Ramos (cell line): ENCODE results near the gene TELO2.

Experiments
- in situ Hi-C: fragments of 300-500 bp; cut with MboI; formaldehyde crosslinking; loops from one replicate; pipeline ENCODE4 v1.14.3; 2022; ENCODE audit warnings: low sequenced_read_pairs; ENCODE audit not compliant: unreplicated experiment

Gene TELO2

DNA sequence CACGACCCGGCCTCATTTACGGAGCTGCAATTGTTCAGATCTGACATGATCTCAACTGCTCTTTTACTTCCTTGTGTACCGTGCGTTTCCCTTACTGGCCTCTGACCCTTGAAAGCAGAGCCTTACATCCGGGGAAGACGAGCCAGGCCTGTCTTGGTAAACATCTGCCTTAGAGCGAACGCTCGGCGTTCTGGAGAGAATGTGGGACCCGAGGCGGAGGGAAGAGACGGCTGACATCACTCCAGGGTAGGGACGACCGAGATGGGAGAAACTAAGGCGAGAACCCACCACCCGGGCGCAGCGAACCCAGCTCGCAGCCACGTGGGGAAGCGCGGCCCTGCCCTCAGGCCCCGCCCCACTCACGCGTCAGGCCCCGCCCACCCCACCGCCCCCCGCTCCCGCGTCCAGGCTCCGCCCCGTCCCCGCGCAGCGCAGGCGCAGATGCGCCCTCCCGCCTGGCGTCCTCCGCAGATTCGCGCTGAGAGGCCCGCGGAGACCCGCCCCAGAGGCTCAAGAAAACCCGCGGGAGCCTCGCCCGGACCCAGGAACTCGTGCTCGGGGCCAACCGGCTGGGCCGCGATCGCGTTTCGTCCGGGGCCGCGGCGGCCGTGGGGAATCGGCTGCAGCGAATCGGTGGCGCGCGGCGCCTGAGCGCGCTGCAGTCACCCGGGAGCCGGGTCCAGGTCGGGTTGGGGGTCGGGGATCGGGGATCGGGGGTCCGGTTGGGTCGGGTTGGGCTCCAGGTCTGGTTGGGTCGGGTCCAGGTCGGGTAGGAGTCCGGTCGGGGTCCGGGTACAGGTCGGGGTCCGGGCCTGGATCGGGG, at the start of gene TELO2:
TELO2 (plus strand) TSS at position 438 of the 823 bp plus-strand sequence. CDS start 922 bp downstream, outside the sequence.
- in situ Hi-C loops: no loop called here

DNA sequence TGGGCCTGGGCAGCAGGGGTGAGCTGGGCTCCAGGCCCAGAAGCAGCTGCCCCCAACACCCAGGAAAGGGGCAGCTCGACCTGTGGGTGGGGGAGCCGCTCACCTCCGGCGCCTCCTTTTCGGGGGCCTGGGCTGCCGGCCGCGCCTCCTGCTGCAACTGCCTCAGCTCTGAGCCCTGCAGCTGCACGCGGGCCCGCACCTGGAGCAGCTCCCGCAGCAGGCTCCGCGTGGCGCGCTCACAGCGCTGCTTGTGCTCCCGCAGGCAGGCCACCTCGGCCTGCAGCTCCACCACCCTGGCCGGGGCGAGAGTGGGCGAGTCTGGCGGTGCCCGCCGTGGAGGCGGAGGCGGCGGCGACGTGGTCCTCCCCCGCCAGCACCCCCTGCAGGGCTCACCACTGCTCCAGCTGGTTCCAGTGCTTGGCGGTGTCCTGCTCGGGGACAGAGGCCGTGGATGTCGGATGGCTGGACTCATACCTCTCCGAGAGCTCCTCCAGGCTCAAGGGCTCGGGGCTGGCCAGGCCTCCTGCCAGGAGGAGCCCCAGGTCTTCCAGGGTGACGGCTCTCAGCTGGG, 49.7 kb upstream of the TELO2 start:
- in situ Hi-C loops: no loop called here

DNA sequence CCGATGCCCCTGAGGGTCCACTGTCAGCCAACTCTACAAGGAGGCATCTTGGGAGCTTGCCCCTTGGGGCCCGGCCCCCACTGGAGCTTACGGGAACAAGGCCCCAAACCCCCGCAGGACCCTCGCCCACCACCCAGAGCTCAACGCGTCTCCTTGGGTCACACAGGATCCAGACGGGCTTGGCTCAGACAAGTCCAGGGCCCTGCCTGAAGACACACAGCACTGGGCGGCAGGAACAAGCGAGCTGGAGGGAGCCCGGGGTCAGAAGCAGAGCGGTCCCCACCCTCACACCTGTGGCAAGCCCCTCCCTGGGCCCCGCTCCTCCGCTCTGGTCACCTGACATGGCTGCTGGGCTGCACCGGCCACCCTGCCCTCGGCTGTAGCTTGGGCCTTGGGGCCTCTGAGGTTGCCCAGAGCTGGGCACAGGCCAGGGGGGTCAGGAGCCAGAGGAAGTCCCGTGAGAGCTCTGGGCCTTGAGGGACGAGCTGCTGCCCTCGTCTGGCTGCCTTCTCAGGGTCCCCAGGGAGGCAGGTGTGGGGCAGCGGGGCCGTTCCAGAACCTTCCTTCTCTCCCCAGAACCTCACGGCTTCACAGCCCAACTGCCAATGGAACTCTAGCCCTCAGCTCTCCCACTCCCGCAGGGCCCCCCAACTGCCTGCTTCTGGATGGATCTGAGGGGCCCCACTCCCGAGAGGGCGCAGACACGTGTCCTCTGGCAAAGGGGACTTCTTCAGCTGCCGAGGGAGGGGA, 49.0 kb upstream of the TELO2 start, which contains the start of gene CCDC154:
CCDC154 (minus strand) TSS at position 577 of the 750 bp plus-strand sequence; CDS start at position 343, 234 bp downstream.
- in situ Hi-C loops: no loop called here

DNA sequence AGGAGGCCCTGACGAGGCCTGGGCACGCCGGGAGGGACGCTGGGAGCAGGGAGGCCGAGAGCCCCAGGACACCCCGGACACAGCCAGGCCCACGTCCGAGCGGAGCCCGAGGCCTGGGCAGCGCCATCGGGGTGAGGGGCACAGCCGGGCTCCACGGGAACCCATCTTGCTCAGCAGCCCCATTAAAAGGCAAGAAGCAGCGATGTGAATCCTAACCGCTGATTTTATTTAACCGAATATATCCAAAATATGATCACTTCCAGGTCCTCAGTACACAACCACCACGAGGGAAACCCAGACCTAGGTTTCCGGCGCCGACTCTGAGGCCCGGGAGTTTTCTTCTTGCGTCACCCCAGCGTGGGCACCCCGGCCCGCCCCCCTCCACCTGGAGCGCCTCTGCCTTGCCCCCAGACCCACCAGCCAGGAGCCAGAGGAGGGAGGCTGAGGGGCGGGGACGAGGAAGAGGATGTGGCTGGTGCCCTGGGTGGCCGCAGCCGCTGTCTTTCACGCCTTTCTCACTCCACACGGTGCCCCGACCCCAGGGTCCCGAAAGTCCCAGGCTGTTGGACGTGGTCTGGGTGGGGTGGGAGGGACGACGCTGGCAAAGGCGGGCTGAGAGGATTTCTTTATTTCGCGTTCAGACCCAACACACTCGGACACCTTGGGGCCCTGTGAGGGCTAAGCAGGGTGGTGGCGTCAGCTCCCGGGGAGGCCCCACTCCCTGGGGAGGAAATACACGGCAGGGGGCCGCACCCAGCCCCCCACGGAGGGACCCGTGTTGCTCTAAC, 48.2 kb upstream of the TELO2 start:
- in situ Hi-C loops: no loop called here

DNA sequence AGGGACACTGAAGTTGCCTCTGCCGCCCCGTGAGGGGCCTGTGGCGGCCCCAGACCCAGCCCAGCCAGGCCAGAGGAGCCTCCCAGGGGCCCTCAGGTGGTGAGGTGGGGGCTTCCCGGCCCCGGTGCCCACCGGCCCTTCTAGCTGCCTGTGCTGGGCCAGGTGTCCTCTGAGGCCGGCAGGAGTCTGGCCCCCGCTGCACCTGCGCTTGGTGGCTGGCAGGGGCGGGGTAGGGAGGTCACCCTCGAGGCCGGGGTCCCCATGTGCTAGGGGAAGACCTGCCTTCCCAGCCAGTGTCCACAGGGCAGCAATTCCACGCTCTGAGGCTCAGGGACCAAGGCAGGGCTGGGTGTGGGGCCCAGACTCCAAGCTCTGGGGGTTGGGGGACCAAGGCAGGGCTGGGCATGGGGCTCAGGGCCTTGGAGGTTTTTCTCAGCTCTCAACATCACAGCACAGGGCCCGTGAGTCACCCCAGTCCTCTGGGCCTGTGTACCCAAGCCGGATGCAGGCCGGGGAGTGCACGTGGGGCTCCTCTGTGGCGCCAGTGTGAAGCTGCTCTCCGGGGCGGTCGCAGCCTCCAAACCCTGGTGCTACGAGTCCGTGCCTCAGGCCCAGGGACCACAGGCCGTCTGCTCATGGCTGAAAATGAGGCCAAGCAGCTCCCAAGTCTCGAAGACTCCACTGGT, 47.5 kb upstream of the TELO2 start:
- in situ Hi-C loops: no loop called here

DNA sequence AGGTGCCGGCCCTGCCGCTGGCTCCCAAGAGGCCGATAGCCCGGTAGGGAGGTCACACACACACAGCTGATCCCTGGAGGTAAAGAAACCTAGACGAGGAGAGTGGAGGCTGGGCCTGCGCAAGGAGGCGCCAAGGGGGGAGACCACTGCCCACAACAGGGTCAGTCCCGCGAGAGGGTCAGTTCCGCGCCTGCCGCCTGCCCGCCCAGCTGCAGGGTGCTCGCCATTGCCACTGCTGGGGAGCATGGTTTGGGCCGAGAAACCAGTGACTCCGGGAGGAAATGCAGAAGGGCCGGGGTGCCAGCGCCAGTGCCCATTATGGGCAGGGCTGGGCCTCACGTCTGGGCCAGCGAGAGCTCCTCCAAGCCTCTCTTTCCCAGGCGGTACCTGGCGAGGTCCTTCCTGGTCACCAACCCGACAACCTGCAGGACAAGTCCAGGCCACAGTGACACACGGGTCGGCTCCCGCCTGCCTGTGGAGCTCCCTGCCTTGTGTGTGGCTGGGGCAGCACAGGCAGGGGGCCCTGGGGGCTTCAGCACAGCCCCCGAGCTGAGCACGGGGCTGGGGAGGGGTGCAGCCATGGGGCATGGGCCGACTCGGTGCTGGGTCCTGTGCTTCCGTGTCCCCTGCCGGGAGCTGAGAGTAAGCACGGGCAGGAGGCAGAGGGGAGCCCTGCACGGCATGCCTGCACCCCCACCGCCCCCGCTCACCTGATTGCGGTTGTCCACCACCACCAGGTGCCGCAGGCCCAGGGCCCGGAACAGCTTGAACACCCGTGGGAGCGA, 46.7 kb upstream of the TELO2 start:
- in situ Hi-C loops: no loop called here

DNA sequence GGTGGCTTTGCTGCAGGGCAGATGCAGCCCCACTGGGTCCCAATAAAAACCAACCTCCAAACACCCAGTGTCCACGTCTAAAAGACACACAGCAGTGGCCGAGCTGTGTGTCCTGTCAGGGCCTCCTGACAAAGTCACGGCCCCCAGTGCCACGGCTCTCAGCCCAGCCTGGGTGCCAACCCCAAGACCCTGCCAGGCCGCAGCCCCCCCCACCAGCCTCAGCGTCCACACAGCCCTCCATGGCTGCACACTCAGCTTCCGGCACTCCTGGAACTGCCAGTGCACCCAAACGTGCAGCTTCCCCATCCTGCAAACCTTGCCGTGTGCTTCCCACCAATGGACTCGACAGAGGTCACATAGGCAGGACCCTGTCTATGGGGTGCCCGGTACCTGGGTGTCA, 45.2 kb upstream of the TELO2 start:
- in situ Hi-C loops: no loop called here

DNA sequence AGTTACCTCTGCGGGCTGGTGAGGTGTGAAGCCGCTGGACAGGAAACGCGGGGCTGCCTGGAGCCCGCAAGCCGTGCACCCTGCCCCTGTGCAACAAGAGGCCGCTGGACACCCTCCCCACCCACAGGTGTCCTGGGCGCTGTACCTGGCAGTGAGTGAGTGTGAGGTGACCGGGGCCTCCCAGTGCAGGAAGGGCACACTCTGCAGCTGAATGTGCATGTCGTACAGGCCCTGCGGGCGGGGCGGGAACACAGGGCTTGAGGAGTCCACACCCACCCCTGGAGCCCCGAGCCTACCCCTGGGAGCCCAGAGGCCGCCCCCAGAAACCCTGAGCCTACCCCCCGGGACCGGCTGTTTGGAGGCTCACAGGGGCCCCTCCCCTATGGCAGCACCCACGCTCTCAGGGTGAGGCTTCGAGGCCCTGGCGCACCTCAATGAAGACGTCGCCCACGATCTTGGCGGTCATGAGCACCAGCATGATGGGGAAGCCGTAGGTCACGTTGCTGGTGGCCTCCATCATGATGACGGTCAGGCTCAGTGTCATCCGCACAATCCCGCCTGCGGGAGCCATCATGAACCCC, 44.5 kb upstream of the TELO2 start:
- in situ Hi-C loops: no loop called here

DNA sequence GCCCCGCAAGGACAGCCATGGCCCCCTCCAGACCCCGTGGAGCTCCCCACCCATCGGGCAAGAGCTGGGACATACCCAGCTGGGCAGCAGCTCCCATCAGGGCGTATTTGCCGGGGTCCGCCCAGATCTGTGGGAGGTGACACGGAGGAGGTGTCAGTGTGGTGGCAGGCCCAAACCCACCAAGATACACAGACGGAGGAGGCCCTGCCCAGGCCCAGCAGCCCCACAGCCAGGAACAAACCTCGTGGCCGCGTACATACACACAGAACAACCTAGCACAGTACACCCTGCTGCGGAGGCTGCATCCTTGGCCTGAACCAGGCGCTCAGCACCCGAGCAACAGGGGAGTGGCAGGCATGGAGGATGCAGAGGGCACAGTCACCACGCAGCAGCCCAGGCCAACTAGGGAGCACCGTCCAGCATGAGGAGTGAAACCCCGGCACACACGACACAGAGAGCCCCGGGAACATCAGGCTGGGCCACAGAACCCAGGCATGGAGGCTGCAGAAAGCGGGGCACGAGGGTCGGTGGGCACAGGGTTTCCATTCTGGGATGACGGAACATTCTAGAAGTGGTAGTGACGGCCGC, 43.9 kb upstream of the TELO2 start:
- in situ Hi-C loops: no loop called here

DNA sequence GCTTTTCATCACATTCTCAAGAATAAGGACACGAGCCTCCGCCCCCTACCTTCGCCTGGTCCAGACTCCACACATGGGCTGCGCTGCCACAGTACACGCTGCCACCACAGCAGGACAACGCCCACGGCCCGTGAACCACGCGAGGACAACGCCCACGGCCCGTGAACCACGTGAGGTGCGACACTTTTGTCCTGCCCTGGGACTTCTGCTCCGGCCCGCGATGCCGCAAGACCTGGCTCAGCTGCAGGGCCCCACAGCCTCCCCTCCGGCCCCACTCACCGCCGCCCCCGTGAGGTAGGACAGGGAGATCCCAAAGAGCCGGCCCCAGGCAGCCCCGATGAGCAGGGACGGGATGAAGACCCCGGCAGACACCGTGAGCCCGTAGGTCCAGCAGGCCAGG, 42.9 kb upstream of the TELO2 start:
- in situ Hi-C loops: no loop called here

DNA sequence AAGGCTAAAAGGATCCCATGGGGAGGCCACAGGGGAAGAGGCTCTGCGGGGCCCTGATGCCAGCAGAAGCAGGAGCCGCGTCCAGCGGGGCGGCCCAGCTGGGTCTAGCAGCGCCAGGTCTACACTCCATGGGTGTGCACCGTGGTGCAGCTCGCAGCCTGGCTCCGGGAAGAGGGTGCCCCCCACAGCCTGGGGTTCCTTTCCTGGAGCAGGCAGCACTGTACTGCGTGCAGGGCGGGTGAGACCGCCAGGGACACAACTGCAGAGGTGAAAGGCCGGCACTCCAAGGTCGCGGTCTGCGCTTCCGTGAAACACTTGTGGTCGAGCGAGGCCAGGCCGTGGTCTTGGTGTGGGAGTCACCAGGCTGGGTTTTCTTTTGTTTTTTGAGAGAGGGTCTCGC, 42.3 kb upstream of the TELO2 start:
- in situ Hi-C loops: no loop called here

DNA sequence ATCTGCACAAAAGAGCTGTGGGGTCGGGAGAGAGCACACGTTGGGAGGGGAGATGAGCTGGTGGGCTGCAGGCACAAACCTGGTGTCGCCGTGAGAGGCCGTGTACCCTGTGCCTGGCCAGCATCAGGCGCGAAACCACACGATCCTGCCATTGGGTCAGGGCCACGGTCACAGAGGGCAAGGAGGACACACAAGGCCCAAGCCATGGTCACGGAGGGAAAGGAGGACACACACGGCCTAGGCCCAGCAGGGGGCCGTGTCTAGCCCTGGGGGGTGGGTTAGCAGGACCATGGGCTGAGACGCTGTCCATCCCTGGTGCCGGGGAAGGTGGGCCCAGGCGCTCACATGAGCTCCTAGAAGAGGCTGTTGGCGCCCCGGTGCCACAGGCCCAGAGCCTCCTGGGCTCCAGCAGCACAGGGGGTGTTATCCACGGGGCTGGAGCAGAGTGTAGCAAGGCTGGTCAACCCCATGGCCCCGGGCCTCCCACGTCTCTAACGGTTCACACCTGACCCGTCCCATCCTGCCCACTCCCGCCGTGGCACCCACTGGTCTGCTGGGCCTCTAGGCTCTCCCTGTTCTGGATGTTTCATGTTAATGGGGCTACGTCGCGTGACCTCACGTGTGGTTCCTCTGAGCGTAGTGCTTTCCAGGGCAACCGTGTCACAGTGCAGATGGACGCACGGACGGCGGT, 41.3 kb upstream of the TELO2 start:
- in situ Hi-C loops: no loop called here

DNA sequence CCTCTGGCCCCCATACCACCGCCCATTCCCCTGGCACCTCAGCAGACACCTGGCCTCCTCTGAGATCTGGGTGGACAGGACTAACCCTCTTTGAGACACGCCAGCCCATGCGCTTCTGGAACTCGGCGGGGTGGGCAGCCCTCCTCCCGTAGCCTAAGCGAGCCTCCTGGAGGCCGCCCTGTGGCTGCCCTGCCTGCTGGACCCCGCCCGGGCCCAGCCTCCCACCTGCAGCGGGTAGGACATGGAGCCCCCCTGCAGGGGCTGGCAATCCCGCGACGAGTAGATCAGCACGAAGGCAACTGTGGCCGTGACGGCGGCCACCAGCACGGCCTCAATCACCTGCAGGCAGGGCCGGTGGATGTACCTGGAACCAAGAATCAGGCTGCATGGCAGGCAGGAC, 40.6 kb upstream of the TELO2 start:
- in situ Hi-C loops: no loop called here

DNA sequence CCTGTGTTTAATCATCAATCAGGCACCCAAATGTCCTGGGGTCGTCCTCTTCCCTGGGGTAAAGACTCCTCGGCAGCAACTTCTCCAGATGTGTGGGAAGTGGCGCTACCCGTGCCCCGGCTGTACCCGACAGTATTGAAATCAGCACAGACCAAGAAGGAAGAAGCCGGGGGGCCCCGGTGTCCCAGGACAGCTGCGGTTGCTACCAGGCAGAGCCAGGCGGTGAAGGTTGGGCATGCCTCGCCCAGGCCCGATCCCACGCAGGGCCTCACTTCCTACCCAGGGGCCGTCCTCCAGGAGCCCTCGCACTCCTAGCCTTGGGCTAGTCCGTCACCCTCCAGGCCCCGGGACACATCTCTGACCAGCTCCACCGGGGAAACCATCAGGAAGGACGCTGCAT, 39.8 kb upstream of the TELO2 start:
- in situ Hi-C loops: no loop called here

DNA sequence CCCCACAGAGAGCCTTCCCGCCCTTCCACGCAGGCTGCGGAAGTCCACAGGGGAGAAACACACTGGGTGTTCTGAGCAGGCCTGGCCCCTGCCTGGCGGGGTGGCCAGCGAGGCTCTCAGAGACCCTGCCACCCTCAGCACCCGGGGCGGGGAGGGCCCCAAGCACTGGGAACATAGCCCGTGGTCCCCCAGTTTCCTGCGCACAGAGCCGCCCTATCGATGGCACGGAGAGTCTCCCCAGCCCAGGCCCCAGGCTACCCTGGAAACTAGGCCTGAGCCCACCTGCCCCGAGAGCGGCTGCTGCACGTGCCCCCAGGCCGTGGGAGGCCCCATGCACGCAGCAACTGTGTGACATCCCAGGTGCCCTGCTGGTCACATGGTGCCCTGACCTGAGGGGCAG, 38.6 kb upstream of the TELO2 start:
- in situ Hi-C loops: no loop called here

DNA sequence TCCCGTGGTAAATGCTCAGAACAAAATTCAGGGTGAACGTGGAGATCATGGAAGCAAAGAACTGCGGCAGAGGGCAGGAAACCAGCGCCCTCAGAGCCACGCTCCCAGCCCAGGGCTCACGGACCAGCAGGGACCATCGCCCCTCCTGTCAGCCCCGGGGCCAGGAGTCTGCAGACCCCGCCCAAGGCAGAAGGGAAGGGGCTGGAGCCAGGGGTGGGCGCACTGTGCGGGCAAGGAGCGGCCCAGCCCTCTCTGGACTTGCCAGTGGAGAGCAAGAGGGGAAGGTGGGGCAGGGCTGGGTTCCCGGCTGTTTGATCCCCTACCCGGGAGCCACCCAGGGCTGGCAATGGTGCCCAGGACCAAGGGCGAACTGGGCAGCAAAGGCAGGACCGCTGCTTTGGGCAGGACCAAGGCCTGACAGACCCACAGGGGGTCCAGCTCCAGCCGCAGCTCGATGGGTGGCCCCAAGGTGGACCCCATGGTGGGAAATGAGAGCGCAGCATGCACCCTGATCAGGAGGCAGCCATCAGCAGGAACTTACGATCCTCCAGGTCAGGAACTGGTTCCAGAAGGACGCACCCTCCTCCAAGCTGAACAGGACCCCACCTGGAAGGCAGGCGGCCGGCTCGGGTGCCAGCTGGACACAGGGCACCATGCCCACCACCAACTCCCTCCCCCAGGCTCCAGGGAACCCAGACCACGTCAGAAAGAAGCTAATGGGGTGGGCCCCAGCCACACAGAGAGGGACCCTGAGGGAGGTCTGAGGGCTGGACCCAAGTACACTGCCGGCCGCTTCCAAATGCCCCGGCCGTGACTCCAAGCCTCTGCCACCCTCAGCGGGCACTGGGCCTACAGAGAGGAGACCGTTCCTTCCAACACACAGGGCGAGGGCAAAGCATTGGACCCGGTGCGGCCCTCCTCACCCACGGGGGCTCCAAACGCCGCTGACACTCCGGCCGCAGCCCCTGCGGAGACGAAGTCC, 37.7 kb upstream of the TELO2 start:
- in situ Hi-C loops: no loop called here

DNA sequence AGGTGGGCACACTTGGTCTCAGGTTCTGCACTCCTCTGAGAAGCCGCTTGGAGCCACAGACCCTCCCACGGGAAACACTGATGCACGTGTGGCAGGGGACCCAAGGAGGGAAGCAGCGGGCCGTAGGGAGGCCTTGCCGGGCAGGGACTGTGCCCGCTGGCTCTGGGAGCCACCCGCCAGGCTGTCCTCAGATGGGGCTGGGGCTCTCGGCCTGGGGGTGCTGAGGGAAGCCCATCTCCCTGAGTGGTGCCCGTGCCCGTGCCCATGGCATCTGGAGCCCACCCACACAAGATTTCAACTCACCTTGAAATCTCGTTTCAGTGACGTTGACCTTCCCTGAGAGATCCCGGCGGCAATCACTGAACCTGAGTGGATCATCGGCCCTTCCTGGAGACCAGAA, 36.2 kb upstream of the TELO2 start:
- in situ Hi-C loops: no loop called here
